HL-60 (cell line): ENCODE results near the gene GOLGA6B.
"Not testable (repeated sequence)": the region's sequence is repeated elsewhere in the genome, so short reads cannot be mapped to it uniquely, and the experiment has no call there.

Source experiments
- DNase-seq, 2 experiments: peaks; one replicate each; pipeline ENCODE4 v3.0.0-alpha.2; 2010 to 2020; ENCODE audit warnings: low read depth in 1 of 2, low spot score in 1 of 2
- H3K27ac ChIP-seq: fragments of 250-450 bp; sonication (Bioruptor Pico); replicated peaks from 2 replicates; pipeline ENCODE4 v1.5.1; 2020; ENCODE audit warnings: mild to moderate bottlenecking, moderate library complexity
- H3K27me3 ChIP-seq: fragments of 250-450 bp; sonication (Bioruptor Pico); 2 replicates; pipeline ENCODE4 v1.5.1; 2021; ENCODE audit warnings: mild to moderate bottlenecking, moderate library complexity; ENCODE audit not compliant: insufficient read depth, poor library complexity, severe bottlenecking
- H3K4me3 ChIP-seq: replicated peaks from 2 replicates; pipeline ENCODE4 v1.5.1; 2011; ENCODE audit warnings: mild to moderate bottlenecking, control low read depth, low read length; ENCODE audit not compliant: insufficient read depth
- GABPA ChIP-seq: IDR thresholded peaks from 2 replicates; pipeline ENCODE4 v1.6.1; 2012; ENCODE audit warnings: low read depth
- POLR2AphosphoS5 ChIP-seq: IDR thresholded peaks from 2 replicates; pipeline ENCODE4 v1.6.1; 2012; ENCODE audit warnings: low read depth
- SPI1 ChIP-seq: IDR thresholded peaks from 2 replicates; pipeline ENCODE4 v1.6.1; 2012; ENCODE audit warnings: low read depth, mild to moderate bottlenecking, borderline replicate concordance
- TF ChIP-seq, protein P1 (sequence below): IDR thresholded peaks from 2 replicates; pipeline ENCODE4 v1.6.1; 2012; ENCODE audit warnings: low read depth; ENCODE audit not compliant: insufficient replicate concordance
- TF ChIP-seq, protein P2 (sequence below): IDR thresholded peaks from one replicate; pipeline ENCODE4 v1.5.1; 2011; ENCODE audit warnings: low read length, control low read depth, inconsistent platforms; ENCODE audit not compliant: insufficient read depth

The GOLGA6B gene

DNA sequence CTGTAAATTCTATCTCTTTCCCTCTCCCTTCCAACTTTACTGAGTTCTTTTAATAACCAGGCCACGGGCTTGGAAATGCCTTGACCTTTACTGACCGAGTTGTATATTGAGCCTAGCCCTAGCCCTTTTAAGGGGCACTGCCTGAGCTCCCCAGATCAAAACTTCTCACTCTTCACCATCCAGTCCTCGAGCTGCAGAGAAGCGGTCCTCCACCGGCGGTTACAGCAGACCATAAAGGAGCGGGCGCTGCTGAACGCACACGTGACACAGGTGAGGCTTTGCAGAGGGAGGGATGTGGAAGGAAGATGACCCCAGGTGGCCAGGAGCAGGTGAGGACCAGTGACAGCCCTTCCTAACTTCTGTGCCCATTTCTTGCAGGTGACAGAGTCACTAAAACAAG, 6.6 kb downstream of the GOLGA6B start:
- not testable (repeated sequence) for H3K27ac ChIP-seq, H3K4me3 ChIP-seq, H3K27me3 ChIP-seq, DNase-seq

DNA sequence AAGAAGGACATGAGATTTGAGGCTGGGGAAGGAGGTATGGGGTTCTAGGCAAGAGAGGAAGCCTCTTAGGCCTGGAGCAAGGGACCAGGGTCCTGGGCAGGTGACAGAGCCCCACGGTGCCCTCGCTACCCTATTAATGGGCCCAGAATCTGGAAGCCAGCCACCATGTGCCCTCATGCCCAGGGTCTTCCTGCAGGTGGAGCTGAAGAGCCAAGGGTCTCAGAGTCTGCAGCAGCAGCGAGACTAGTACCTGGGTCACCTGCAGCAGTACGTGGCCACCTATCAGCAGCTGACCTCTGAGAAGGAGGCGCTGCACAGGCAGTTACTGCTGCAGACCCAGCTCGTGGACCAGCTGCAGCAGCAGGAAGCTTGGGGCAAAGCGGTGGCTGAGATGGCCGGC, 9.4 kb downstream of the GOLGA6B start:
- H3K27ac ChIP-seq, DNase-seq, H3K4me3 ChIP-seq, H3K27me3 ChIP-seq: not testable (repeated sequence)

DNA sequence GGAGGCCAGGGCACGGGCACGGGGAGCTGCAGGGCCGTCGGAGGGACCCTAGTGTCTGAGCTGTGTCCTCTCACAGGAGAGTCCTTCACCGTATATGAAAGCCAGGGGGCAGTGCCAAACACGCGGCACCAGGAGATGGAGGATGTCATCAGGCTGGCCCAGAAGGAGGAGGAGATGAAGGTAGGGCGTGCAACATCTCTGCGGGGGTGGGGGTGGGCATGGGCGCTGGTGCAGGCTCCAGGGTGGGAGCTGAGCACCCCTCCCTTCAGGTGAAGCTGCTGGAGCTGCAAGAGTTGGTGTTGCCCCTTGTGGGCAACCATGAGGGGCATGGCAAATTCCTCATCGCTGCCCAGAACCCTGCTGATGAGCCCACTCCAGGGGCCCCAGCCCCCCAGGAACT, 11.2 kb downstream of the GOLGA6B start:
- not testable (repeated sequence) for DNase-seq, H3K4me3 ChIP-seq, H3K27me3 ChIP-seq, H3K27ac ChIP-seq

DNA sequence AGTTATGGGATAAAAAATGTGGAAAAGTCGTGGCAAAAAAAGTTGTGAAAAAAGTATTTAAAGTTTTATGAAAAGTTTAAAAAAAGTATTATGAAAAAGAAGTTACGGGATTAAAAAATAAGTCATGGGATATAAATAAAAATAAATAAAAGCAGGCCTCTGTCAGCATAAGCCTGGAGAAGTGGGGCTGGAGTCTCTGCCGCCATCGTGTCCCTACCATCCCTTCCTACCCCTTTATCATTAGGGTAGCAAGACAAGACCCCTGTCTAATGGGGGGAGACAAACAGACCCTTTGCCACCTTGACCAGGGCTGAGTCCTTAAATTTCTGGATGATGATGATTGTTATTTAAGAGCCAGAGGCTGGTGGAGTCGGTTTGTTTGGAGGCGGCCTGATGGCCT, 15.3 kb downstream of the GOLGA6B start:
- H3K27ac ChIP-seq, H3K27me3 ChIP-seq, DNase-seq, H3K4me3 ChIP-seq: not testable (repeated sequence)

DNA sequence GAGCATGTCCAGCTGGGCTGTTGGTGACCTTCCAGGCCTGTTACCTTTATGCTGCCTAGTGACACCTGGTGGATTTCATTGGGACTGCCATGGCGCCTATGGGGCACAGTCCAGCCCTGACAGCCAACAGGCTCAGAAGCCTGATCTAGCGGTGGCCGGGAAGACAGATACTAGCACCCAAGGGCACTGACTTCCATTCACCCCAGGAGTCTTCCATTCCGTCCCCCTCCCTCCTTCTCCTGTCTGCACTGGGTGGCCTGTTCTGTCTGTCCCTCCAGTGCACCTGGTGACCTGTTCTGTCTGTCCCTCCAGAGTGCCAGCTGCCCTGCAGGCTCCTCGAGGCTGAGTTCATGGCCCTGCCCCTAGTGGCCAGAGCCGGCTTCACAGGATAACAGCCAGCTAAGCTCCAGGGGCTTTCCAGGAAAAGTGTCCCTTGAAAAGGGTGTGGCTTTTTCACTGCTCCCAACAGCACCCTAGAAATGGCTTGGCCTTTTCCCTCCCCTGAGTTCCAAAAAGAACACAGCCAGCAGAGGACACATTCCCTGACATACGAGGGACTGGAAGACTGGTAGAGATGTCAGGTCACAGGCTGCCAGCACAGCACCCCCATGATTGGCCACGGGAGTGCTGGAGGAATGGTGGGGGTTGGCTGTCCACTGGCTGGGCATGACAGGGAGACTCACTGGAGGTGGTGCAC, 16.3 kb downstream of the GOLGA6B start:
- H3K27ac ChIP-seq = not testable (repeated sequence)

DNA sequence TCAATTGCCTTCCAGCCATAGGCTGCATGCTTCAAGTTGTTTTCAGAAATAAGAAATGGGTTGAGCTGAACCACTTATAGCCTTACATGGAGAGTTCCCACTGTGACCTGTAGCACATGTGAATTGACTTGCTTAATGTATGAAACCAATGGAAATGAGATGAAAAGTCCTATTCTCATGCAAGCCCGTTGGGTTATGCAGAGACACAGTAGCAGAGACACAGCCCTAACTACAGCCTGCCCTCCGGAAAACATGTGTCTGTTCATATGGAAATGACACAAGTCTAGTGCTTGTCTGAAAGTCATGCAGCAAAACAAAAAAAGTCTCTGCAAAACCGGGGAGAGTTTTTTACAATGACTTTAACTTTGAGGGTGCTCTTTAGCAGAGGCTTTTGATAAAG, 17.0 kb downstream of the GOLGA6B start:
- Histone ChIP-seq H3K4me3 (no peak overlapping the region), H3K27ac (no peak overlapping the region), H3K27me3 (no peaks in the 10 kb centered on the region)
- no peak for TF ChIP-seq SPI1
- TF ChIP-seq, protein P1, sequence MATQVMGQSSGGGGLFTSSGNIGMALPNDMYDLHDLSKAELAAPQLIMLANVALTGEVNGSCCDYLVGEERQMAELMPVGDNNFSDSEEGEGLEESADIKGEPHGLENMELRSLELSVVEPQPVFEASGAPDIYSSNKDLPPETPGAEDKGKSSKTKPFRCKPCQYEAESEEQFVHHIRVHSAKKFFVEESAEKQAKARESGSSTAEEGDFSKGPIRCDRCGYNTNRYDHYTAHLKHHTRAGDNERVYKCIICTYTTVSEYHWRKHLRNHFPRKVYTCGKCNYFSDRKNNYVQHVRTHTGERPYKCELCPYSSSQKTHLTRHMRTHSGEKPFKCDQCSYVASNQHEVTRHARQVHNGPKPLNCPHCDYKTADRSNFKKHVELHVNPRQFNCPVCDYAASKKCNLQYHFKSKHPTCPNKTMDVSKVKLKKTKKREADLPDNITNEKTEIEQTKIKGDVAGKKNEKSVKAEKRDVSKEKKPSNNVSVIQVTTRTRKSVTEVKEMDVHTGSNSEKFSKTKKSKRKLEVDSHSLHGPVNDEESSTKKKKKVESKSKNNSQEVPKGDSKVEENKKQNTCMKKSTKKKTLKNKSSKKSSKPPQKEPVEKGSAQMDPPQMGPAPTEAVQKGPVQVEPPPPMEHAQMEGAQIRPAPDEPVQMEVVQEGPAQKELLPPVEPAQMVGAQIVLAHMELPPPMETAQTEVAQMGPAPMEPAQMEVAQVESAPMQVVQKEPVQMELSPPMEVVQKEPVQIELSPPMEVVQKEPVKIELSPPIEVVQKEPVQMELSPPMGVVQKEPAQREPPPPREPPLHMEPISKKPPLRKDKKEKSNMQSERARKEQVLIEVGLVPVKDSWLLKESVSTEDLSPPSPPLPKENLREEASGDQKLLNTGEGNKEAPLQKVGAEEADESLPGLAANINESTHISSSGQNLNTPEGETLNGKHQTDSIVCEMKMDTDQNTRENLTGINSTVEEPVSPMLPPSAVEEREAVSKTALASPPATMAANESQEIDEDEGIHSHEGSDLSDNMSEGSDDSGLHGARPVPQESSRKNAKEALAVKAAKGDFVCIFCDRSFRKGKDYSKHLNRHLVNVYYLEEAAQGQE = no peak
- no peak for TF ChIP-seq GABPA
- no peak for TF ChIP-seq POLR2AphosphoS5
- TF ChIP-seq, protein P2, sequence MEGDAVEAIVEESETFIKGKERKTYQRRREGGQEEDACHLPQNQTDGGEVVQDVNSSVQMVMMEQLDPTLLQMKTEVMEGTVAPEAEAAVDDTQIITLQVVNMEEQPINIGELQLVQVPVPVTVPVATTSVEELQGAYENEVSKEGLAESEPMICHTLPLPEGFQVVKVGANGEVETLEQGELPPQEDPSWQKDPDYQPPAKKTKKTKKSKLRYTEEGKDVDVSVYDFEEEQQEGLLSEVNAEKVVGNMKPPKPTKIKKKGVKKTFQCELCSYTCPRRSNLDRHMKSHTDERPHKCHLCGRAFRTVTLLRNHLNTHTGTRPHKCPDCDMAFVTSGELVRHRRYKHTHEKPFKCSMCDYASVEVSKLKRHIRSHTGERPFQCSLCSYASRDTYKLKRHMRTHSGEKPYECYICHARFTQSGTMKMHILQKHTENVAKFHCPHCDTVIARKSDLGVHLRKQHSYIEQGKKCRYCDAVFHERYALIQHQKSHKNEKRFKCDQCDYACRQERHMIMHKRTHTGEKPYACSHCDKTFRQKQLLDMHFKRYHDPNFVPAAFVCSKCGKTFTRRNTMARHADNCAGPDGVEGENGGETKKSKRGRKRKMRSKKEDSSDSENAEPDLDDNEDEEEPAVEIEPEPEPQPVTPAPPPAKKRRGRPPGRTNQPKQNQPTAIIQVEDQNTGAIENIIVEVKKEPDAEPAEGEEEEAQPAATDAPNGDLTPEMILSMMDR = no peak
- no peak for DNase-seq

More for the DNA sequence above, 16.3 kb downstream of the GOLGA6B start:
- TF ChIP-seq, protein P2 = peak; percentile 62
- not testable (repeated sequence) for H3K27me3 ChIP-seq
- DNase-seq = peak in 1 of 2 experiments; percentile 80
- peak overlapping the region; percentile 28 for H3K4me3 ChIP-seq

DNA sequence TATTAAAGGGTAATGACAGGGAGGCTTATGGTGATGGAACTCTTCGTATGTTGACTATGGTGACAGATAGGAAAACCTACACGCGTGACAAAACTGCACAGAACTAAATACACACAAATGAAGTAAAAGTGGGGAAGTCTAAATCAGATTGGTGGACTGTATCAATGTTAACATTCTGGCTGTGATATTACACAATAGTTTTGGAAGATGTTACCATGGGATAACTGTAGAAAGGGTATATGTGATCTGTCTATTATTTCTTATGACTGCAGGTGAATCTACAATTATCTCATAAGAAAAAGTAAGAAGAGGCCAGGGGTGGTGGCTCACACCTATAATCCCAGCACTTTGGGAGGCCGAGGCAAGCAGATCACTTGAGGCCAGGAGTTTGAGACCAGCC, 22.3 kb downstream of the GOLGA6B start:
- TF ChIP-seq POLR2AphosphoS5 (no peak), GABPA (no peak), SPI1 (no peak)
- TF ChIP-seq, protein P2 = no peak
- TF ChIP-seq, protein P1 = no peak
- no peak for DNase-seq
- H3K27me3 ChIP-seq = no peaks in the 10 kb centered on the region
- H3K4me3 ChIP-seq = no peak overlapping the region
- H3K27ac ChIP-seq = no peak overlapping the region
